ENCODE measurements around the gene ARPC5. TPM values are rescaled to one million over a fixed set of nuclear protein-coding genes. Genes with fewer than 3 reads are reported as not detected.
"Not testable (repeated sequence)": the region's sequence is repeated elsewhere in the genome, so short reads cannot be mapped to it uniquely, and the experiment has no call there.

Gene ARPC5
- total RNA-seq = 144 TPM in 2 replicates
- polyA plus RNA-seq = 183 and 192 TPM in 2 replicates

GRCh38 chr1:183635606-183636333, at the start of gene ARPC5:
Gene ARPC5 (minus strand): TSS chr1:183635783. CDS start chr1:183635659, 124 bp downstream.
- H3K36me3 ChIP-seq (replicated peaks; ENCODE audit: insufficient read depth, low read depth) = no peaks in the 10 kb centered on the region
- H4K20me1 ChIP-seq (ENCODE audit: insufficient read depth, poor library complexity, severe bottlenecking) = peaks cover 26% of the 10 kb centered on the region
- H3K9me2 ChIP-seq (replicated peaks; ENCODE audit: insufficient read depth) = no peaks in the 10 kb centered on the region
- no peaks in the 10 kb centered on the region for H3K27me3 ChIP-seq
- peak within 1 kb of the TSS; percentile 47 for H2AFZ ChIP-seq
- H3K4me2 ChIP-seq = peak within 1 kb of the TSS; percentile 74
- H3K79me2 ChIP-seq = peaks cover 40% of the 10 kb centered on the region
- 2% methylated on average over 59 of the region's 65 CpGs for WGBS (ENCODE audit: low lambda C conversion rate, missing lambda C conversion rate)
- peak; percentile 99 for DNase-seq (ENCODE audit: low spot score)
- peak within 1 kb of the TSS; percentile 74 for H3K4me3 ChIP-seq
- H3K9me3 ChIP-seq (ENCODE audit: low read depth) = no peaks in the 10 kb centered on the region
- H3K27ac ChIP-seq = peak within 1 kb of the TSS; percentile 93
- TF ChIP-seq EZH2 (IDR thresholded peaks at IDR 0.05; ENCODE audit: borderline replicate concordance) = no peak
- no peak for TF ChIP-seq CTCF (IDR thresholded peaks at IDR 0.05; ENCODE audit: poor library complexity)
- no peak for TF ChIP-seq EZH2phosphoT487 (IDR thresholded peaks at IDR 0.05; ENCODE audit: low read depth, severe bottlenecking, unreplicated experiment)
- H3K4me1 ChIP-seq (ENCODE audit: insufficient read depth) = peaks cover 14% of the 10 kb centered on the region

GRCh38 chr1:183685112-183685713, 49.6 kb upstream of the ARPC5 start:
- peak; percentile 77 for DNase-seq (ENCODE audit: low spot score)
- 12% methylated on average over 3 of the region's 3 CpGs for WGBS (ENCODE audit: low lambda C conversion rate, missing lambda C conversion rate)
- no peaks in the 10 kb centered on the region for H3K36me3 ChIP-seq (replicated peaks; ENCODE audit: insufficient read depth, low read depth)
- H3K27me3 ChIP-seq = no peaks in the 10 kb centered on the region
- no peaks in the 10 kb centered on the region for H3K79me2 ChIP-seq
- H3K4me2 ChIP-seq = no peak overlapping the region
- no peak overlapping the region for H2AFZ ChIP-seq
- H3K9me3 ChIP-seq (ENCODE audit: low read depth) = no peaks in the 10 kb centered on the region
- no peaks in the 10 kb centered on the region for H3K9me2 ChIP-seq (replicated peaks; ENCODE audit: insufficient read depth)
- no peaks in the 10 kb centered on the region for H4K20me1 ChIP-seq (ENCODE audit: insufficient read depth, poor library complexity, severe bottlenecking)
- H3K4me3 ChIP-seq = no peak overlapping the region
- no peak overlapping the region for H3K27ac ChIP-seq
- H3K4me1 ChIP-seq (ENCODE audit: insufficient read depth) = no peaks in the 10 kb centered on the region
- TF ChIP-seq EZH2 (IDR thresholded peaks at IDR 0.05; ENCODE audit: borderline replicate concordance) (no peak), CTCF (IDR thresholded peaks at IDR 0.05; ENCODE audit: poor library complexity) (peak; percentile 64), EZH2phosphoT487 (IDR thresholded peaks at IDR 0.05; ENCODE audit: low read depth, severe bottlenecking, unreplicated experiment) (no peak)

DNA sequence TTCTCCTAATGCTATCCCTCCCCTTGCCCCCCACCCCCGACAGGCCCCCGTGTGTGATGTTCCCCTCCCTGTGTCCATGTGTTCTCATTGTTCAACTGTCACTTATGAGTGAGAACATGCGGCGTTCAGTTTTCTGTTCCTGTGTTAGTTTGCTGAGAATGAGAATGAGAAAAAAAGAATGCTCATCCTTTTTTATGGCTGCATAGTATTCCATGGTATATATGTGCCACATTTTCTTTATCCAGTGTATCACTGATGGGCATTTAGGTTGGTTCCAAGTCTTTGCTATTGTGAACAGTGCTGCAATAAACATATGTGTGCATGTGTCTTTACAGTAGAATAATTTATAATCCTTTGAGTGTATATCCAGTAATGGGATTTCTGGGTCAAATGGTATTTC, 43.8 kb upstream of the ARPC5 start:
- not testable (repeated sequence) for H3K9me2 ChIP-seq (replicated peaks; ENCODE audit: insufficient read depth); H3K4me3 ChIP-seq; H3K4me1 ChIP-seq (ENCODE audit: insufficient read depth); H2AFZ ChIP-seq; H3K27me3 ChIP-seq; H3K9me3 ChIP-seq (ENCODE audit: low read depth); H4K20me1 ChIP-seq (ENCODE audit: insufficient read depth, poor library complexity, severe bottlenecking); DNase-seq (ENCODE audit: low spot score); H3K36me3 ChIP-seq (replicated peaks; ENCODE audit: insufficient read depth, low read depth); H3K4me2 ChIP-seq; H3K27ac ChIP-seq; H3K79me2 ChIP-seq
- WGBS (ENCODE audit: low lambda C conversion rate, missing lambda C conversion rate) = 98% methylated on average over 4 of the region's 4 CpGs

- Histone ChIP-seq H3K4me3 (no peak overlapping the region), H3K27ac (no peak overlapping the region), H3K27me3 (no peaks in the 10 kb centered on the region), H2AFZ (no peak overlapping the region), H3K9me2 (replicated peaks; ENCODE audit: insufficient read depth) (no peaks in the 10 kb centered on the region), H3K4me1 (ENCODE audit: insufficient read depth) (peaks cover 3% of the 10 kb centered on the region), H3K36me3 (replicated peaks; ENCODE audit: insufficient read depth, low read depth) (no peaks in the 10 kb centered on the region), H3K9me3 (ENCODE audit: low read depth) (no peaks in the 10 kb centered on the region), H3K79me2 (no peaks in the 10 kb centered on the region), H3K4me2 (no peak overlapping the region), H4K20me1 (ENCODE audit: insufficient read depth, poor library complexity, severe bottlenecking) (no peaks in the 10 kb centered on the region)
- no peak for DNase-seq (ENCODE audit: low spot score)
- WGBS (ENCODE audit: low lambda C conversion rate, missing lambda C conversion rate) = 80% methylated on average over 3 of the region's 3 CpGs
- TF ChIP-seq EZH2 (IDR thresholded peaks at IDR 0.05; ENCODE audit: borderline replicate concordance) = no peak
- TF ChIP-seq EZH2phosphoT487 (IDR thresholded peaks at IDR 0.05; ENCODE audit: low read depth, severe bottlenecking, unreplicated experiment) = no peak
- TF ChIP-seq CTCF (IDR thresholded peaks at IDR 0.05; ENCODE audit: poor library complexity) = no peak
These were observed 43.2 kb upstream of the ARPC5 start for GRCh38 chr1:183678819-183679218.

Measured in hepatocyte (in vitro differentiated cells).